H1 (cell line): ENCODE measurements around the gene PTGER3. TPM values are rescaled to one million over a fixed set of nuclear protein-coding genes. Genes with fewer than 3 reads are reported as not detected.

Source experiments
- CTCF ChIA-PET: fragments of 300-600 bp; sonication (Branson Sonifier 250); formaldehyde crosslinking; loops from one replicate; lab custom pipeline; 2021; ENCODE audit not compliant: partially characterized antibody; lab: Charles Lee
- POLR2A ChIA-PET: fragments of 300-600 bp; sonication (Branson Sonifier 250); formaldehyde crosslinking; loops from one replicate; lab custom pipeline; 2021; ENCODE audit warnings: inconsistent platforms; ENCODE audit not compliant: partially characterized antibody; lab: Charles Lee
- DNase-seq, 2 experiments: peaks; one replicate each; pipeline versions ENCODE4 v3.0.0 to v3.0.0-alpha.2; 2010 to 2022; ENCODE audit warnings: low spot score in 2 of 2, low read depth in 1 of 2, mixed read lengths in 1 of 2
- FAIRE-seq: peaks from 2 replicates; lab custom pipeline; 2011; peaks lifted over from hg19 to GRCh38; lab: Jason Lieb, UNC
- H2AFZ ChIP-seq: 2 replicates; pipeline ENCODE4 v1.8.1; 2012; ENCODE audit warnings: low read length, inconsistent platforms
- H2AK5ac ChIP-seq: 2 replicates; pipeline ENCODE4 v1.6.1; 2013; ENCODE audit warnings: low read depth, low read length
- H2BK120ac ChIP-seq: replicated peaks from 2 replicates; pipeline ENCODE3; 2013; ENCODE audit warnings: low read depth, low read length, inconsistent platforms
- H2BK12ac ChIP-seq: 2 replicates; pipeline ENCODE4 v1.6.1; 2013; ENCODE audit warnings: low read depth, low read length
- H2BK15ac ChIP-seq: 2 replicates; pipeline ENCODE4 v1.6.1; 2013; ENCODE audit warnings: low read length
- H2BK20ac ChIP-seq: 2 replicates; pipeline ENCODE4 v1.6.1; 2013; ENCODE audit warnings: low read length
- H2BK5ac ChIP-seq: 2 replicates; pipeline ENCODE4 v1.6.1; 2013; ENCODE audit warnings: low read depth, low read length
- H3K14ac ChIP-seq: 2 replicates; pipeline ENCODE4 v1.6.1; 2013; ENCODE audit warnings: inconsistent platforms; ENCODE audit not compliant: insufficient read length
- H3K18ac ChIP-seq: 2 replicates; pipeline ENCODE4 v1.6.1; 2013; ENCODE audit warnings: low read length; ENCODE audit errors: extremely low read depth
- H3K23ac ChIP-seq: 2 replicates; pipeline ENCODE4 v1.6.1; 2013; ENCODE audit warnings: inconsistent platforms; ENCODE audit not compliant: insufficient read length
- H3K23me2 ChIP-seq: 2 replicates; pipeline ENCODE4 v1.6.1; 2013; ENCODE audit warnings: low read depth, low read length
- H3K27ac ChIP-seq: 2 replicates; pipeline ENCODE4 v1.6.1; 2011; ENCODE audit warnings: low read depth, low read length, inconsistent platforms
- H3K27me3 ChIP-seq, 4 experiments: replicated peaks in 1 of 4; 1 replicate in 1 of 4; 2 replicates in 3 of 4; pipeline versions ENCODE4 v1.6.1 to v1.8.1; 2011 to 2013; ENCODE audit warnings: low read length in 3 of 4, mild to moderate bottlenecking in 3 of 4, inconsistent platforms in 2 of 4, mixed read lengths in 2 of 4, moderate library complexity in 1 of 4; ENCODE audit not compliant: control insufficient read depth in 3 of 4, insufficient read depth in 3 of 4; ENCODE audit errors: extremely low read depth in 1 of 4
- H3K36me3 ChIP-seq, 4 experiments: 2 replicates each; pipeline versions ENCODE4 v1.6.1 to v1.8.1; 2011 to 2013; ENCODE audit warnings: mild to moderate bottlenecking in 4 of 4, low read length in 3 of 4, moderate library complexity in 2 of 4, control low read depth in 1 of 4, inconsistent platforms in 1 of 4; ENCODE audit not compliant: insufficient read depth in 4 of 4, control insufficient read depth in 2 of 4
- H3K4ac ChIP-seq: replicated peaks from 2 replicates; pipeline ENCODE3; 2013; ENCODE audit warnings: low read length, low read depth, mixed read lengths, inconsistent platforms; ENCODE audit not compliant: insufficient read length
- H3K4me1 ChIP-seq, 4 experiments: replicated peaks in 1 of 4; 1 replicate in 1 of 4; 2 replicates in 3 of 4; pipeline versions ENCODE4 v1.6.1 to v1.8.1; 2011 to 2013; ENCODE audit warnings: low read length in 3 of 4, inconsistent platforms in 2 of 4, mixed read lengths in 1 of 4; ENCODE audit not compliant: insufficient read depth in 4 of 4, control insufficient read depth in 3 of 4
- H3K4me2 ChIP-seq, 2 experiments: 2 replicates each; pipeline versions ENCODE4 v1.6.1 to v1.8.1; 2011 to 2013; ENCODE audit warnings: low read depth in 2 of 2, low read length in 2 of 2, control low read depth in 1 of 2, inconsistent platforms in 1 of 2, mild to moderate bottlenecking in 1 of 2; ENCODE audit not compliant: insufficient read depth in 1 of 2
- H3K4me3 ChIP-seq, 4 experiments: fragments of 200-600, 300-600 bp in 1 of 4; sonication (generic), shearing (Covaris generic), sonication (Bioruptor Twin) in 1 of 4; 2 replicates each; pipeline versions ENCODE4 v1.5.1 to v1.8.1; 2011 to 2016; ENCODE audit warnings: low read length in 4 of 4, low read depth in 3 of 4, control low read depth in 2 of 4, inconsistent platforms in 2 of 4, mild to moderate bottlenecking in 2 of 4, mixed read lengths in 1 of 4, moderate library complexity in 1 of 4; ENCODE audit not compliant: insufficient read depth in 2 of 4; ENCODE audit errors: extremely low read depth in 1 of 4
- H3K56ac ChIP-seq: replicated peaks from 2 replicates; pipeline ENCODE3; 2013; ENCODE audit warnings: low read depth, mild to moderate bottlenecking, mixed read lengths, low read length, inconsistent platforms; ENCODE audit not compliant: insufficient read length
- H3K79me1 ChIP-seq: 2 replicates; pipeline ENCODE4 v1.6.1; 2013; ENCODE audit warnings: low read depth, low read length, control low read depth
- H3K79me2 ChIP-seq, 2 experiments: 2 replicates each; pipeline versions ENCODE4 v1.6.1 to v1.8.1; 2012 to 2013; ENCODE audit warnings: low read length in 2 of 2, mild to moderate bottlenecking in 2 of 2, inconsistent platforms in 1 of 2; ENCODE audit not compliant: insufficient read depth in 2 of 2, control insufficient read depth in 1 of 2
- H3K9ac ChIP-seq, 4 experiments: replicated peaks in 1 of 4; 1 replicate in 1 of 4; 2 replicates in 3 of 4; pipeline versions ENCODE4 v1.6.1 to v1.8.1; 2011 to 2013; ENCODE audit warnings: low read depth in 3 of 4, low read length in 3 of 4, control low read depth in 2 of 4, mild to moderate bottlenecking in 2 of 4, moderate library complexity in 2 of 4, inconsistent platforms in 1 of 4; ENCODE audit errors: extremely low read depth in 1 of 4
- H3K9me3 ChIP-seq, 2 experiments: 2 replicates each; pipeline versions ENCODE4 v1.6.1 to v1.8.1; 2012 to 2013; ENCODE audit warnings: mild to moderate bottlenecking in 2 of 2, moderate library complexity in 2 of 2, control low read depth in 1 of 2, inconsistent platforms in 1 of 2, low read depth in 1 of 2, low read length in 1 of 2, mixed read lengths in 1 of 2; ENCODE audit not compliant: insufficient read depth in 2 of 2
- H4K20me1 ChIP-seq, 2 experiments: replicated peaks in 1 of 2; 2 replicates each; pipeline versions ENCODE3 to v1.8.1; 2011 to 2013; ENCODE audit warnings: inconsistent platforms in 2 of 2, low read length in 2 of 2, mild to moderate bottlenecking in 1 of 2; ENCODE audit not compliant: insufficient read depth in 2 of 2, control insufficient read depth in 1 of 2
- H4K5ac ChIP-seq: 2 replicates; pipeline ENCODE4 v1.6.1; 2013; ENCODE audit warnings: low read length, low read depth, mixed read lengths, inconsistent platforms; ENCODE audit not compliant: insufficient read length
- H4K8ac ChIP-seq: 2 replicates; pipeline ENCODE4 v1.8.0; 2013; ENCODE audit warnings: mild to moderate bottlenecking, moderate library complexity, low read length, inconsistent platforms; ENCODE audit not compliant: insufficient read depth; ENCODE audit errors: extremely low read depth
- H4K91ac ChIP-seq: replicated peaks from 2 replicates; pipeline ENCODE3; 2013; ENCODE audit warnings: low read length, mixed read lengths, inconsistent platforms; ENCODE audit not compliant: insufficient read length
- BRCA1 ChIP-seq: IDR thresholded peaks from 2 replicates; pipeline ENCODE4 v1.6.1; 2012; ENCODE audit warnings: low read depth, low read length, improper control_type of control experiment
- CHD2 ChIP-seq: IDR thresholded peaks from 2 replicates; pipeline ENCODE4 v1.6.1; 2012; ENCODE audit warnings: low read length, improper control_type of control experiment
- EP300 ChIP-seq, 2 experiments: IDR thresholded peaks; 1 replicate in 1 of 2; 2 replicates in 1 of 2; pipeline ENCODE4 v1.6.1; 2011 to 2012; ENCODE audit warnings: low read depth in 2 of 2, low read length in 2 of 2, mild to moderate bottlenecking in 2 of 2, borderline replicate concordance in 1 of 2, inconsistent platforms in 1 of 2, moderate library complexity in 1 of 2
- GTF2F1 ChIP-seq: IDR thresholded peaks from 2 replicates; pipeline ENCODE4 v1.6.1; 2012; ENCODE audit warnings: low read depth, low read length, improper control_type of control experiment, borderline replicate concordance
- NRF1 ChIP-seq: IDR thresholded peaks from 2 replicates; pipeline ENCODE4 v1.6.1; 2011; ENCODE audit warnings: mild to moderate bottlenecking, low read depth, low read length, improper control_type of control experiment
- SP2 ChIP-seq: IDR thresholded peaks from 2 replicates; pipeline ENCODE4 v1.6.1; 2012; ENCODE audit warnings: mild to moderate bottlenecking, low read length, inconsistent platforms
- WGBS, 2 experiments: shearing (Covaris generic) in 1 of 2; methylation state at CpG; one replicate each; pipeline versions ENCODE4 v1.1.6 to v1.1.7; 2013 to 2015; ENCODE audit warnings: low lambda C conversion rate in 2 of 2, mixed read lengths in 2 of 2, inconsistent platforms in 1 of 2, low coverage in 1 of 2, missing lambda C conversion rate in 1 of 2; ENCODE audit not compliant: insufficient replicate concordance in 2 of 2, insufficient coverage in 1 of 2, insufficient read length in 1 of 2; ENCODE audit errors: extremely low coverage in 1 of 2, missing lambda C conversion rate in 1 of 2; 5-methylcytosine and 5-hydroxymethylcytosine counted together
- polyA plus RNA-seq, 7 experiments: library from polyadenylated mRNA; depleted of rRNA in 3 of 7; stranded (reverse) in 5 of 7; unstranded in 2 of 7; fragments of >200 nt in 5 of 7; fragments of 200-250 nt in 2 of 7; gene quantifications; 1 replicate in 5 of 7; 2 replicates in 1 of 7; 4 replicates in 1 of 7; pipeline versions ENCODE4 v1.2.1 to v1.2.3, GENCODE V29; 2011 to 2013; ENCODE audit warnings: missing spikeins in 2 of 7, mixed read lengths in 2 of 7
- total RNA-seq: library from RNA; stranded (reverse); fragmentation: NEBNext Ultra II Directional; extraction: Animal tissue kit (Norgen Biotek cat#: 25700); gene quantifications from 2 replicates; pipeline ENCODE4 v1.2.1, GENCODE V29; 2021

Gene PTGER3
- total and polyA plus RNA-seq, 2 of the 8 experiments (the other 6 are each of a cell fraction or from before 2014, with no cell fraction given), result 0.38 to 0.82 TPM

DNA sequence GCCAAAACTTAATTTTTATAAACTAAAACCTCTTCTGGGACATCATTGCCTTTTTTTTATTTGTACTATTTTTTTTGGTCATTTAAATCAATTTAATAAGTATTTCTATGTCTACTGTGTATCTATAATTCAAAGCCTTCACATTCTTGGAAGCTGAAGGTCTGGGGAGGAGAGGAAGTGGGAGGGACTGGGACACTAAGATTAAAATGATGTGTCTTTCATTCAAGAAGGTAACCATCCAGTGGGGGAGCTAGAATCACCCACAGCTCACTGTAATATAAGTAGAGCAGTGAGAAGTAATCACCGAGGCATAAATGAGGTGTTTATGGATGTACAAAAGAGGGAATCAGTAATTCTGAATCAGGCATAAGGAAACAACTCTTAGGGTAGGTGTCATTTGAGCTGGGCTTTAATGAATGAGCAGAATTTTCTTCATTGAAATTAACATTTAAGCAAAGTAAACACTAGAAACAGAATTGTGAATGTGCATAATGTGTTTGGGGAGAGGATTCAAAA lies 52.8 kb downstream of the PTGER3 start:
- Histone ChIP-seq H2BK12ac (no peak overlapping the region), H4K20me1 (no peaks in the 10 kb centered on the region), H3K79me2 (no peaks in the 10 kb centered on the region), H3K27me3 (no peaks in the 10 kb centered on the region), H3K4me1 (no peaks in the 10 kb centered on the region), H4K91ac (no peak overlapping the region), H2BK20ac (no peak overlapping the region), H3K14ac (no peak overlapping the region), H2AFZ (no peak overlapping the region), H3K4me2 (no peak overlapping the region), H3K56ac (no peak overlapping the region), H2BK5ac (no peak overlapping the region), H2BK120ac (no peak overlapping the region), H4K8ac (no peak overlapping the region), H3K9ac (no peak overlapping the region), H3K9me3 (no peaks in the 10 kb centered on the region), H3K4ac (no peak overlapping the region), H3K27ac (no peak overlapping the region), H2AK5ac (no peak overlapping the region), H3K23me2 (no peaks in the 10 kb centered on the region), H3K4me3 (no peak overlapping the region), H3K36me3 (no peaks in the 10 kb centered on the region), H2BK15ac (no peak overlapping the region), H3K79me1 (no peaks in the 10 kb centered on the region), H3K18ac (no peak overlapping the region), H3K23ac (no peak overlapping the region), H4K5ac (no peak overlapping the region)
- no peak for FAIRE-seq
- 100% methylated on average over 1 of the region's 1 CpG; no CpG with 5 or more reads in 1 of the 2 experiments for WGBS, 2 experiments
- no peak for TF ChIP-seq EP300 (IDR thresholded peaks at IDR 0.05; ENCODE audit: borderline replicate concordance in 1 of 2, low read depth in 2 of 2, low read length in 2 of 2)
- TF ChIP-seq SP2, result no peak
- TF ChIP-seq BRCA1, result no peak
- TF ChIP-seq NRF1, result no peak
- no peak for TF ChIP-seq CHD2
- no peak for TF ChIP-seq GTF2F1
- ChIA-PET CTCF (interaction anchor here (0.6 to 1.5 kb wide), 7 partner anchors 15 to 156 kb away, joined by 3 read pairs; no protein-coding TSS in a partner anchor), POLR2A (no interaction called here)
- DNase-seq, result no peak
